Measurements from ENCODE around the gene UGT1A3. TPM values are rescaled to one million over a fixed set of nuclear protein-coding genes. Genes with fewer than 3 reads are reported as not detected.

Gene UGT1A3
- total RNA-seq, 4 donors from 2014 or later: 0.30 to 1.1 (median 0.54) TPM; not detected in 1

DNA sequence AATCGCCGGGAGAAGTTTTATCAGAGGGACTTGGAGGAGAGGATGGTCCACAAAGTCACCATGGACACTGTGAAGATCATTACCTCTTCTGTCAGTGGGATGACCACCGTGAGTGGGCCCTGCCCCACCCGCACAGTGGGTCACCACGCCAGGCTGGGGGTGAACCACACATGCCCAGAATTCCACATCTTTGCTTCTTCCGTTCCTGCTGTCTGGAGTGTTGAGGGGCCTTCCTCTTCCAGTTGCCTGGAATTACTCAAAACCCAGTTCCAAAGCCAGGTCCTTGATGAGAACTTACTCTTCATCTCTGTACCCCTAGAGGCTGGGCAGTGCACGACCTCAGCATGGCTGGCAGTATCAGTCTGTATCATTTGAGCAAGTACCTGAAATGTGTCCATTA is 71.4 kb downstream of the UGT1A3 start:
- intact Hi-C loops (cut with DNase I; ENCODE audit: low total_unique reads): no loop called here
- TF ChIP-seq, protein P1, sequence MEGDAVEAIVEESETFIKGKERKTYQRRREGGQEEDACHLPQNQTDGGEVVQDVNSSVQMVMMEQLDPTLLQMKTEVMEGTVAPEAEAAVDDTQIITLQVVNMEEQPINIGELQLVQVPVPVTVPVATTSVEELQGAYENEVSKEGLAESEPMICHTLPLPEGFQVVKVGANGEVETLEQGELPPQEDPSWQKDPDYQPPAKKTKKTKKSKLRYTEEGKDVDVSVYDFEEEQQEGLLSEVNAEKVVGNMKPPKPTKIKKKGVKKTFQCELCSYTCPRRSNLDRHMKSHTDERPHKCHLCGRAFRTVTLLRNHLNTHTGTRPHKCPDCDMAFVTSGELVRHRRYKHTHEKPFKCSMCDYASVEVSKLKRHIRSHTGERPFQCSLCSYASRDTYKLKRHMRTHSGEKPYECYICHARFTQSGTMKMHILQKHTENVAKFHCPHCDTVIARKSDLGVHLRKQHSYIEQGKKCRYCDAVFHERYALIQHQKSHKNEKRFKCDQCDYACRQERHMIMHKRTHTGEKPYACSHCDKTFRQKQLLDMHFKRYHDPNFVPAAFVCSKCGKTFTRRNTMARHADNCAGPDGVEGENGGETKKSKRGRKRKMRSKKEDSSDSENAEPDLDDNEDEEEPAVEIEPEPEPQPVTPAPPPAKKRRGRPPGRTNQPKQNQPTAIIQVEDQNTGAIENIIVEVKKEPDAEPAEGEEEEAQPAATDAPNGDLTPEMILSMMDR (IDR thresholded peaks at IDR 0.05): no peak
- no peak for TF ChIP-seq POLR2A (IDR thresholded peaks at IDR 0.05)
- 86 to 91% methylated on average over 7 of the region's 7 CpGs for WGBS, 2 donors
- peak in 1 of 2 donors; percentile 31 for DNase-seq (ENCODE audit: low spot score in 2 of 2)
- H3K4me3 ChIP-seq (ENCODE audit: low read depth, poor library complexity, severe bottlenecking): no peak overlapping the region

DNA sequence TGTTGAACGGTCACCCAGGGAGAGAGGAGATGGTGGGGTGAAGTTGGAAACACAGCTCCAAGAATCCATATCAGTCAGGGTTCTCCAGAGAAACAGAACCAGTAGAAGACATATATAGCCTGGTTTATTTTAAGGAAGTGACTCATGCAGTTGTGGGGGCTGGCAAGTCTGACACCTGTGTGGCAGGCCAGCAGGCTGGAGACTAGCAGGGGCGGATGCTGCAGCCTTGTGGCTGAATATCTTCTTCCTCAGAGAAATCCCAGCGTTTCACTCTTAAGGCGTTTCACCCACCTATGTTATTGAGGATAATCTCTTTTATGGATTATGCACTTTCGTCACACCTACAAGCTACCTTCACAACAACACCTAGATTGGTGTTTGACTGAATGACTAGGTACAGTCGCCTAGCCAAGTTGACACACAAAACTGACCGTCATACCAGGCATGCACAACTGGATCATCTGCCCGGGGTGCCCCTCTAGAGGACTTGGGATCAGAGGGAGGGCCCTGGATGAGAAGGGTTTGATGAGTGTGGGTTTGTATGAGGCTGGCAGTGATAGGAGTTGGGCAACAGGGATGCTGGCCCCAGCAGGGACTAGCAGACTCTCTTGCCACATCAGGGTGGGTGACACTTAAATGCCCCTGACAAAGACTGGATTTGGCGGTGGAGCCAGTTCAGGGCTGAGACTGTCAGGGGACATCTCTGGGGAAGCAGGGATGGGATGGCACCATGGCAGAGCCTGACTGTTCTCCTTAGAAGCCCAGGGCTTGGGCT is 72.7 kb downstream of the UGT1A3 start:
- peak in 1 of 2 donors; percentile 60 for DNase-seq (ENCODE audit: low spot score in 2 of 2)
- TF ChIP-seq, protein P1 (IDR thresholded peaks at IDR 0.05): no peak
- TF ChIP-seq POLR2A (IDR thresholded peaks at IDR 0.05): no peak
- H3K4me3 ChIP-seq (ENCODE audit: low read depth, poor library complexity, severe bottlenecking): no peak overlapping the region
- intact Hi-C loops (cut with DNase I; ENCODE audit: low total_unique reads): no loop called here
- WGBS, 2 donors: 80 to 83% methylated on average over 9 of the region's 9 CpGs

DNA sequence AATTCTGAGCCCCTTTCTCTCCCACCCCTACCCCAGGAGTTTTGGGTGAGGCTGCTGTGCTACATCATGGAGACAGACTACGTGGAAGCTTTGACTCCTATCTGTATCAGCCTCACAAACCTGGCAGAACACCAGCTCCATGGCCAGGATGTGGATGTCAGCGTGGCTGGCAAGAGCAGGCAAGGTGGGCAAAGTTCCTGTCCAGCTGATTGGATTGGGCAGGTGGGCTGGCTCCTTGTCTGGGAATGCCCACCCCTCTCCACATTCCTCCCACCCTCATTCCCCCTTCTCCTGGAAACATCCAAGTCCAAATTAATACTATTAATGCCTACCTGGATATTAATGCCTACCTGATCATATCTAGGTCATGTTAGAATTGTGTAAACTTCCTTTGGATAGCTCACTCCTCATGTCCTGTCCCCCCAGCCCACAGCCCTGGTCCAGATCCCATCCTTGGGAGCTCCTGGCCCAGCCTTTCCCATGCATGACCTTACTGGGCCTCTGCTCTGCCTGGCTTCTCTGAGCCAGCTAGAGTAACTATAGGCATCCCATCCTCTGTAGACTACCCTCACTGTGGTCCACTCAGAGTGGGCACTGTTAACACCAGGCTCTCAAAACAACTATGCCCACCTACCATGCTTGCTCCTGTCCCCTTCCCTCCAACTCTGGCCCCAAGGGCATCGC is 73.4 kb downstream of the UGT1A3 start:
- 68 to 80% methylated on average over 3 of the region's 3 CpGs for WGBS, 2 donors
- intact Hi-C loops (cut with DNase I; ENCODE audit: low total_unique reads): no loop called here
- DNase-seq (ENCODE audit: low spot score in 2 of 2): no peak
- TF ChIP-seq, protein P1 (IDR thresholded peaks at IDR 0.05): no peak
- no peak overlapping the region for H3K4me3 ChIP-seq (ENCODE audit: low read depth, poor library complexity, severe bottlenecking)

DNA sequence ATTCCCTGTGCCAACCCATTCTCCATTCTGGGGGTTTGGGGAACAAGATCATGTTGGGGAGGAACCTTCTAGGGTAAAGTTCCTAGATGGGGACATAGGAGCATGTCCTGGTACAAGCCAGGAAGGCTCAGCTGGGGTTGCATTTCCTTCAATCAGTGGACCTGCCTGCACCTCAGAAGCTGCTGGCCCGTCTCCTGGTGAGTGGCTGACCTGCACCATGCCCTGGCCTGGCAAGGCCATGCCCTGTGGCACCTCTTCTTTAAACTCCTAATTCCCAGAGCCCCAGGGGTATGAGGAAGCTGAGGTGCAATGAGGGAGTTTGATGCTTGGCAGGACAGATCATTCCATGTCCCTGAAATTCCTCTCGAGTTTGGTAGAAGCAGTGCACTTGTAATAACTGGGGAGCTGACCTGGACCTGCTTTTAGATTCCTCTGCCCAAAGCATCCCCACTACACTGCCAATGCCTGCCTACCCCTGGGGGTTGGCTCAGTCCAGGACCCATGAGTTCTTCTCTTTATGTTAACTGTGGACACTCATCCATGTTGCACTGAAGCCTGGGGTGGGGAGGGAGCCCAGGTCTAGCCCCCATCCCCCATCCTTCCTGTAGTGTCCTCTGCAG is 74.6 kb downstream of the UGT1A3 start:
- TF ChIP-seq, protein P1 (IDR thresholded peaks at IDR 0.05): no peak
- TF ChIP-seq POLR2A (IDR thresholded peaks at IDR 0.05): no peak
- 69% methylated on average over 2 of the region's 2 CpGs for WGBS, 2 donors
- DNase-seq (ENCODE audit: low spot score in 2 of 2): no peak
- no peak overlapping the region for H3K4me3 ChIP-seq (ENCODE audit: low read depth, poor library complexity, severe bottlenecking)
- intact Hi-C loops (cut with DNase I; ENCODE audit: low total_unique reads): no loop called here

DNA sequence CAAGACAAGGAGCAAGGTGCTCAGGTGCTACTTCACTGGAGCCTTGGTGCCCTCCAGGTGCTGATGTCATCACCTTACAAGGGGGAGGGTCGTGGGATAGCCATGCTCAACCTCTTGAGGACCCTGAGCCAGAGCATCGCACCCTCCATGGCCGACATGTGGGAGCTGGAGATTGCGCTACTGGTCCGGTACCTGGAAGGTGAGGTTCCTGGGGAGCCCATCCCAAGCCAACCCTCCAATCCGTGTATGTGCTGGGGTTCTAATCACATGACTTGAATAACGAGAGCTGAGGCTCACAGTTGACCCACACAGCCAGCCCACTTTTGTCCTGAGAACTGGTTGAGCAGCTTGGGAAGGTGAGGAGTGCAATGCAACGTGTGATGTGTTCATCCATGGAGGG is 75.2 kb downstream of the UGT1A3 start:
- WGBS, 2 donors: 62 to 70% methylated on average over 8 of the region's 8 CpGs
- TF ChIP-seq POLR2A (IDR thresholded peaks at IDR 0.05): no peak
- TF ChIP-seq, protein P1 (IDR thresholded peaks at IDR 0.05): no peak
- no peak overlapping the region for H3K4me3 ChIP-seq (ENCODE audit: low read depth, poor library complexity, severe bottlenecking)
- intact Hi-C loops (cut with DNase I; ENCODE audit: low total_unique reads): no loop called here
- DNase-seq (ENCODE audit: low spot score in 2 of 2): peak in 1 of 2 donors; percentile 72

Data from lower leg skin (tissue), 4 donors.